ENCODE data around the gene BAIAP3.

DNA sequence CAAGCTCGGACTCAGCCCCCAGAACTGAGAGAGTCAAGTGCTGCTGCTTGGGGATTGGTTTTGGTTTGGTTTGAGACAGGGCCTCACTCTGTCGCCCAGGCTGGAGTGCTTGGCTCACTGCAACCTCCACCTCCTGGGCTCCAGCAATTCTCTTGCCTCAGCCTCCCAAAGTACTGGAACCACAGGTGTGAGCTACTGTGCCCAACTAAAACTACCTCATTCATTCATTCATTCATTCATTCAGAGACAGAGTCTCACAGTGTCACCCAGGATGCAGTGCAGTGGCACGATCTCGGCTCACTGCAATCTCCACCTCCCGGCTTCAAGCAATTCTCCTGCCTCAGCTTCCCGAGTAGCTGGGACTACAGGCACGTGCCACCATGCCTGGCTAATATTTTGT is 56.3 kb downstream of the BAIAP3 start:
- TF ChIP-seq POLR2A (IDR thresholded peaks at IDR 0.05; ENCODE audit: control extremely low read depth in 1 of 2, low read depth in 2 of 2, low read length in 2 of 2) (no peak), TEAD4 (IDR thresholded peaks at IDR 0.05; ENCODE audit: low read depth, low read length) (no peak), POLR2AphosphoS5 (IDR thresholded peaks at IDR 0.05; ENCODE audit: low read depth, low read length) (no peak), RFX5 (IDR thresholded peaks at IDR 0.05; ENCODE audit: borderline replicate concordance, low read depth, low read length) (no peak), TAF1 (IDR thresholded peaks at IDR 0.05; ENCODE audit: low read depth, low read length) (no peak), EP300 (IDR thresholded peaks at IDR 0.05; ENCODE audit: borderline replicate concordance in 1 of 2, low read depth in 2 of 2, low read length in 2 of 2) (no peak)
- TF ChIP-seq, protein P1, sequence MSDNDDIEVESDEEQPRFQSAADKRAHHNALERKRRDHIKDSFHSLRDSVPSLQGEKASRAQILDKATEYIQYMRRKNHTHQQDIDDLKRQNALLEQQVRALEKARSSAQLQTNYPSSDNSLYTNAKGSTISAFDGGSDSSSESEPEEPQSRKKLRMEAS (IDR thresholded peaks at IDR 0.05): no peak
- TF ChIP-seq, protein P2, sequence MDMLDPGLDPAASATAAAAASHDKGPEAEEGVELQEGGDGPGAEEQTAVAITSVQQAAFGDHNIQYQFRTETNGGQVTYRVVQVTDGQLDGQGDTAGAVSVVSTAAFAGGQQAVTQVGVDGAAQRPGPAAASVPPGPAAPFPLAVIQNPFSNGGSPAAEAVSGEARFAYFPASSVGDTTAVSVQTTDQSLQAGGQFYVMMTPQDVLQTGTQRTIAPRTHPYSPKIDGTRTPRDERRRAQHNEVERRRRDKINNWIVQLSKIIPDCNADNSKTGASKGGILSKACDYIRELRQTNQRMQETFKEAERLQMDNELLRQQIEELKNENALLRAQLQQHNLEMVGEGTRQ (IDR thresholded peaks at IDR 0.05; ENCODE audit: low read length): no peak
